ENCODE data around the gene SLC2A9.
"Not testable (repeated sequence)": the region's sequence is repeated elsewhere in the genome, so short reads cannot be mapped to it uniquely, and the experiment has no call there.

SLC2A9 gene

GRCh38 chr4:9927341-9928007 is 93.8 kb downstream of the SLC2A9 start:
- no peak for DNase-seq (ENCODE audit: low read depth in 2 of 2)

- no peak for DNase-seq (ENCODE audit: low read depth in 2 of 2)
Observed at GRCh38 chr4:9926586-9926985, 94.7 kb downstream of the SLC2A9 start.

- DNase-seq (ENCODE audit: low read depth in 2 of 2), result no peak
Observed at GRCh38 chr4:9925750-9926439, 95.4 kb downstream of the SLC2A9 start.

- no peak for DNase-seq (ENCODE audit: low read depth in 2 of 2)
Observed at GRCh38 chr4:9924750-9925149, 96.5 kb downstream of the SLC2A9 start.

GRCh38 chr4:9923195-9923812 is 98.0 kb downstream of the SLC2A9 start:
- no peak for DNase-seq (ENCODE audit: low read depth in 2 of 2)

GRCh38 chr4:9921326-9921725 is 100.0 kb downstream of the SLC2A9 start:
- no peak for DNase-seq (ENCODE audit: low read depth in 2 of 2)

GRCh38 chr4:9920029-9920428 is 101.3 kb downstream of the SLC2A9 start:
- DNase-seq (ENCODE audit: low read depth in 2 of 2), result no peak

GRCh38 chr4:9919047-9919446 is 102.2 kb downstream of the SLC2A9 start:
- DNase-seq (ENCODE audit: low read depth in 2 of 2), result no peak

GRCh38 chr4:9918484-9918883 is 102.8 kb downstream of the SLC2A9 start:
- no peak for DNase-seq (ENCODE audit: low read depth in 2 of 2)

- no peak for DNase-seq (ENCODE audit: low read depth in 2 of 2)
Observed at GRCh38 chr4:9916937-9917336, 104.4 kb downstream of the SLC2A9 start.

- no peak for DNase-seq (ENCODE audit: low read depth in 2 of 2)
Observed at GRCh38 chr4:9916346-9916745, 105.0 kb downstream of the SLC2A9 start.

GRCh38 chr4:9913846-9914245 is 107.5 kb downstream of the SLC2A9 start:
- DNase-seq (ENCODE audit: low read depth in 2 of 2), result no peak

GRCh38 chr4:9906996-9907395 is 114.3 kb downstream of the SLC2A9 start:
- DNase-seq (ENCODE audit: low read depth in 2 of 2), result no peak

GRCh38 chr4:9904976-9905587 is 116.2 kb downstream of the SLC2A9 start:
- DNase-seq (ENCODE audit: low read depth in 2 of 2), result no peak

- DNase-seq (ENCODE audit: low read depth in 2 of 2), result no peak
Observed at GRCh38 chr4:9903317-9903716, 118.0 kb downstream of the SLC2A9 start.

GRCh38 chr4:9901257-9901656 is 120.0 kb downstream of the SLC2A9 start:
- DNase-seq (ENCODE audit: low read depth in 2 of 2), result no peak

- DNase-seq (ENCODE audit: low read depth in 2 of 2), result not testable (repeated sequence)
Observed at GRCh38 chr4:9900633-9901032, 120.7 kb downstream of the SLC2A9 start.

GRCh38 chr4:9899306-9900055 is 121.8 kb downstream of the SLC2A9 start:
- no peak for DNase-seq (ENCODE audit: low read depth in 2 of 2)

- DNase-seq (ENCODE audit: low read depth in 2 of 2), result no peak
Observed at GRCh38 chr4:9898596-9899305, 122.5 kb downstream of the SLC2A9 start.

- no peak for DNase-seq (ENCODE audit: low read depth in 2 of 2)
Observed at GRCh38 chr4:9895333-9895705, 126.0 kb downstream of the SLC2A9 start.

- DNase-seq (ENCODE audit: low read depth in 2 of 2), result no peak
Observed at GRCh38 chr4:9894644-9895332, 126.5 kb downstream of the SLC2A9 start.
